Measurements from ENCODE around the gene LCOR. TPM values are rescaled to one million over a fixed set of nuclear protein-coding genes. Genes with fewer than 3 reads are reported as not detected.
"Not testable (repeated sequence)": the region's sequence is repeated elsewhere in the genome, so short reads cannot be mapped to it uniquely, and the experiment has no call there.

Gene LCOR
- total RNA-seq, 3 donors from 2014 or later = 70.4 to 106 (median 93.0) TPM

GRCh38 chr10:96797485-96797884 lies 34.6 kb upstream of the LCOR start:
- Histone ChIP-seq H3K4me1 (ENCODE audit: low read depth) (peaks cover 28% of the 10 kb centered on the region), H3K4me3 (no peak overlapping the region), H3K9me3 (no peaks in the 10 kb centered on the region), H3K36me3 (ENCODE audit: low read depth) (no peaks in the 10 kb centered on the region)
- no peak for TF ChIP-seq CTCF (IDR thresholded peaks at IDR 0.05)
- intact Hi-C loops (cut with DNase I, micrococcal nuclease) = no loop called here
- ATAC-seq (no peak), DNase-seq (no peak)

GRCh38 chr10:96803288-96803664 lies 28.8 kb upstream of the LCOR start:
- intact Hi-C loops (cut with DNase I, micrococcal nuclease) = no loop called here
- Histone ChIP-seq H3K4me1 (ENCODE audit: low read depth) (peaks cover 12% of the 10 kb centered on the region), H3K4me3 (no peak overlapping the region), H3K9me3 (no peaks in the 10 kb centered on the region), H3K36me3 (ENCODE audit: low read depth) (no peaks in the 10 kb centered on the region)
- ATAC-seq (no peak), DNase-seq (no peak)
- no peak for TF ChIP-seq CTCF (IDR thresholded peaks at IDR 0.05)

- no peak overlapping the region for H3K4me3 ChIP-seq
- no peak for ATAC-seq
- H3K4me1 ChIP-seq (ENCODE audit: low read depth) = no peaks in the 10 kb centered on the region
- intact Hi-C loops (cut with DNase I, micrococcal nuclease) = no loop called here
- H3K36me3 ChIP-seq (ENCODE audit: low read depth) = no peaks in the 10 kb centered on the region
- DNase-seq = no peak
- H3K9me3 ChIP-seq = no peaks in the 10 kb centered on the region
- no peak for TF ChIP-seq CTCF (IDR thresholded peaks at IDR 0.05)
These were observed 17.8 kb upstream of the LCOR start for GRCh38 chr10:96814264-96814663.

- H3K4me3 ChIP-seq; ATAC-seq; DNase-seq; H3K4me1 ChIP-seq (ENCODE audit: low read depth); H3K36me3 ChIP-seq (ENCODE audit: low read depth); intact Hi-C loops (cut with DNase I, micrococcal nuclease); H3K9me3 ChIP-seq: not testable (repeated sequence)
These were observed 13.1 kb upstream of the LCOR start for GRCh38 chr10:96818971-96819370.

GRCh38 chr10:96820765-96821164 lies 11.3 kb upstream of the LCOR start:
- intact Hi-C loops (cut with DNase I, micrococcal nuclease) = loop anchor here in 1 of 2 donors (10.0 kb wide), 1 partner anchor 446 kb away; no protein-coding TSS in a partner anchor
- peak; percentile 25 for ATAC-seq
- DNase-seq = no peak

GRCh38 chr10:96826438-96826837 lies 5.7 kb upstream of the LCOR start:
- no peak for DNase-seq
- Histone ChIP-seq H3K4me1 (ENCODE audit: low read depth) (peaks cover 4% of the 10 kb centered on the region), H3K9me3 (no peaks in the 10 kb centered on the region), H3K4me3 (no peak overlapping the region), H3K36me3 (ENCODE audit: low read depth) (no peaks in the 10 kb centered on the region)
- TF ChIP-seq CTCF (IDR thresholded peaks at IDR 0.05) = no peak
- no peak for ATAC-seq
- intact Hi-C loops (cut with DNase I, micrococcal nuclease) = loop anchor here in 1 of 2 donors (10.0 kb wide), 1 partner anchor 452 kb away; no protein-coding TSS in a partner anchor

More at GRCh38 chr10:96820765-96821164, 11.3 kb upstream of the LCOR start:
- Histone ChIP-seq H3K4me1 (ENCODE audit: low read depth) (no peaks in the 10 kb centered on the region), H3K4me3 (no peak overlapping the region), H3K9me3 (no peaks in the 10 kb centered on the region), H3K36me3 (ENCODE audit: low read depth) (no peaks in the 10 kb centered on the region)
- no peak for TF ChIP-seq CTCF (IDR thresholded peaks at IDR 0.05)
